Inflammatory macrophage (primary cell): ENCODE results near the gene ILF3.

Source experiments
- DNase-seq, 2 donors: peaks; one replicate each; pipeline ENCODE4 v3.0.0-alpha.2; 2020 to 2022

ILF3 gene

GRCh38 chr19:10737722-10738121, 83.6 kb downstream of the ILF3 start:
- DNase-seq = no peak

- DNase-seq = no peak
Observed at GRCh38 chr19:10740798-10741197, 86.7 kb downstream of the ILF3 start.
